Activated CD8-positive, alpha-beta T cell treated with anti-CD3 and anti-CD28 coated beads for 36 hours (primary cell): ENCODE data around the gene TRDN. TPM values are rescaled to one million over a fixed set of nuclear protein-coding genes. Genes with fewer than 3 reads are reported as not detected.

Experiments
- ATAC-seq: fragments of 200-7000 bp; cut with Tn5 transposase; one replicate; pipeline ENCODE4 v1.10.0; 2021; ENCODE audit warnings: mild to moderate bottlenecking, moderate library complexity
- CTCF ChIA-PET: fragments of 350-600 bp; sonication (Branson Sonifier 250); formaldehyde crosslinking; loops from one replicate; lab custom pipeline; 2021; ENCODE audit warnings: antibody characterized with exemption; lab: Charles Lee
- POLR2A ChIA-PET: fragments of 350-600 bp; sonication (Branson Sonifier 250); formaldehyde crosslinking; loops from one replicate; lab custom pipeline; 2021; ENCODE audit warnings: antibody characterized with exemption; lab: Charles Lee
- DNase-seq: peaks from one replicate; pipeline ENCODE4 v3.0.0-alpha.2; 2020
- H3K27ac Mint-ChIP-seq: one replicate; pipeline ENCODE4 v1.8.0; 2021; ENCODE audit warnings: mild to moderate bottlenecking, mixed read lengths
- H3K27me3 Mint-ChIP-seq: one replicate; pipeline ENCODE4 v1.8.0; 2021; ENCODE audit warnings: mixed read lengths
- H3K36me3 Mint-ChIP-seq: one replicate; pipeline ENCODE4 v1.8.0; 2021; ENCODE audit warnings: low read depth, mixed read lengths
- H3K4me1 Mint-ChIP-seq: one replicate; pipeline ENCODE4 v1.8.0; 2021; ENCODE audit warnings: low read depth, mixed read lengths
- H3K4me3 Mint-ChIP-seq: one replicate; pipeline ENCODE4 v1.8.0; 2021; ENCODE audit warnings: mild to moderate bottlenecking, moderate library complexity, mixed read lengths
- H3K9me3 Mint-ChIP-seq: one replicate; pipeline ENCODE4 v1.8.0; 2021; ENCODE audit warnings: mixed read lengths
- CTCF ChIP-seq: fragments of 200-600 bp; IDR thresholded peaks from one replicate; pipeline ENCODE4 v1.8.0; 2022; ENCODE audit warnings: antibody characterized with exemption, mild to moderate bottlenecking
- intact Hi-C: fragments of 100-400 bp; cut with micrococcal nuclease; formaldehyde crosslinking; loops from one replicate; pipeline ENCODE4 v1.10.0; 2022
- total RNA-seq, 2 experiments: library from RNA; stranded (reverse); gene quantifications; one replicate each; pipeline ENCODE4 v1.2.3, GENCODE V29; 2021

The TRDN gene
- total RNA-seq, 2 experiments from 2014 or later = not detected

- no peaks in the 10 kb centered on the region for H3K9me3 Mint-ChIP-seq
- intact Hi-C loops = no loop called here
- CTCF ChIA-PET = no interaction called here
- no peak overlapping the region for H3K27ac Mint-ChIP-seq
- H3K4me1 Mint-ChIP-seq = no peaks in the 10 kb centered on the region
- TF ChIP-seq CTCF = no peak
- POLR2A ChIA-PET = interaction anchor here (0.6 kb wide), 1 partner anchor 480 kb away, joined by 3 read pairs; no protein-coding TSS in a partner anchor
- no peak for DNase-seq
- H3K36me3 Mint-ChIP-seq = no peaks in the 10 kb centered on the region
- H3K4me3 Mint-ChIP-seq = no peak overlapping the region
- no peak for ATAC-seq
- no peaks in the 10 kb centered on the region for H3K27me3 Mint-ChIP-seq
These were observed 22.1 kb upstream of the TRDN start for GRCh38 chr6:123658848-123659247.

- Mint-ChIP-seq H3K36me3 (no peaks in the 10 kb centered on the region), H3K4me1 (no peaks in the 10 kb centered on the region), H3K9me3 (no peaks in the 10 kb centered on the region), H3K27ac (no peak overlapping the region), H3K27me3 (no peaks in the 10 kb centered on the region), H3K4me3 (no peak overlapping the region)
- intact Hi-C loops = no loop called here
- TF ChIP-seq CTCF = no peak
- ATAC-seq (no peak), DNase-seq (no peak)
- ChIA-PET POLR2A (no interaction called here), CTCF (no interaction called here)
These were observed 19.0 kb upstream of the TRDN start for GRCh38 chr6:123655521-123656306.

GRCh38 chr6:123648723-123649122 lies 12.0 kb upstream of the TRDN start:
- Mint-ChIP-seq H3K27me3 (no peaks in the 10 kb centered on the region), H3K4me1 (no peaks in the 10 kb centered on the region), H3K9me3 (no peaks in the 10 kb centered on the region), H3K27ac (no peak overlapping the region), H3K36me3 (no peaks in the 10 kb centered on the region), H3K4me3 (no peak overlapping the region)
- DNase-seq (no peak), ATAC-seq (no peak)
- CTCF ChIA-PET = no interaction called here
- intact Hi-C loops = no loop called here
- POLR2A ChIA-PET = no interaction called here
- TF ChIP-seq CTCF = no peak

GRCh38 chr6:123648020-123648580 lies 11.3 kb upstream of the TRDN start:
- no peaks in the 10 kb centered on the region for H3K27me3 Mint-ChIP-seq
- intact Hi-C loops = no loop called here
- no peak overlapping the region for H3K27ac Mint-ChIP-seq
- H3K36me3 Mint-ChIP-seq = no peaks in the 10 kb centered on the region
- ChIA-PET POLR2A (no interaction called here), CTCF (no interaction called here)
- ATAC-seq (no peak), DNase-seq (no peak)
- H3K9me3 Mint-ChIP-seq = no peaks in the 10 kb centered on the region
- no peaks in the 10 kb centered on the region for H3K4me1 Mint-ChIP-seq
- H3K4me3 Mint-ChIP-seq = no peak overlapping the region
- no peak for TF ChIP-seq CTCF

- Mint-ChIP-seq H3K9me3 (no peaks in the 10 kb centered on the region), H3K27ac (no peak overlapping the region), H3K4me1 (no peaks in the 10 kb centered on the region), H3K27me3 (no peaks in the 10 kb centered on the region), H3K36me3 (no peaks in the 10 kb centered on the region), H3K4me3 (no peak overlapping the region)
- no peak for DNase-seq
- no peak for TF ChIP-seq CTCF
- ChIA-PET POLR2A (no interaction called here), CTCF (no interaction called here)
- intact Hi-C loops = no loop called here
- ATAC-seq = no peak
These were observed 4.7 kb upstream of the TRDN start for GRCh38 chr6:123641497-123641896.
